Measurements from ENCODE around the gene TMEM80.

The TMEM80 gene

DNA sequence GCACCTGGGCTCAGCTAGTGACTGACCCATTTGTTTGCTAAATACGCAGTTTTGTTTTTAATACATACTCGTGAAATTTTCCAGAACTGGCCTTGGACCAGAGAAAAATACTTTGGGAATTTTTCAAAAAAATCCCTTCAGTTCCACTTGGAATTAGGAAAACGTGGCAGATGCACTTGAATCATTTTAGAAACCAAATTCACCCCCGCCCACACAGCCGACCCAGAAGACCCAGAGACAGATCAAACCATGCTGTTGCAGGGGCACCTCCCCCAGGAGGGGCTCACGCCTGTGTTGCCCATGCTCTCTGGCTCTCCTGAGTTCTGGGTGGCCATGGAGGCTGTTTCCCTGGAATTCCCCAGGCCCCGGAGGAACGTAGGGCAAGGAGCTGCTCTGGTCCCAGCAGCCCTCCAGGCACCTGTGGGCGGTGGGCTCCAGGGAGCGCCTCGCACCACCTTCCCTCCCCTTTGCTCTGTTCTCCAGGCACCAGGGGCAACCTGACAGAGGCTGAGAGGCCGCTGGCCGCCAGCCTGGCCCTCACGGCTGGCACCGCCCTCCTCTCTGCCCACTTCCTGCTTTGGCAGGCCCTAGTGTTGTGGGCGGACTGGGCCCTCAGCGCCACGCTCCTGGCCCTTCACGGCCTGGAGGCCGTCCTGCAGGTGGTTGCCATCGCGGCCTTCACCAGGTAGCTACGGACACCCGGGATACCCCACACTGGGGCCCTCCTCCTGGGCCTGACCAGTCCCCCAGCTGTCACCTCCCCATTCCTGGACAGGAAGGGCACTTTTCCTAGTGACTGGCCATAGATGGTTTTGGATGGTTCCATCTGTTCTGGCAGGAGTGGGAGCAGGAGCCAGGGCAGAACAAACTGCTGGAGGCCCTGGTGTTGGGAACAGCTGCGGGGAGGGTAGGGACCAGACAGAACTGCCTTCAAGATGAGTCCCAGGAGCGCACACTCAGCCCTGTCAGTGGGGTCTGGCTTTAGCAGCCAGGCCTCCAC is 7.1 kb downstream of the TMEM80 start:
- no peak overlapping the region for H3K4me2 ChIP-seq (ENCODE audit: insufficient read depth, low read length)
- H3K27me3 ChIP-seq (ENCODE audit: insufficient read depth, low read length, poor library complexity), result no peaks in the 10 kb centered on the region
- H3K9me3 ChIP-seq (ENCODE audit: insufficient read depth, low read length, severe bottlenecking), result no peaks in the 10 kb centered on the region
- no peak overlapping the region for H3K27ac ChIP-seq (ENCODE audit: low read length)
- no peak for DNase-seq
- no peaks in the 10 kb centered on the region for H3K4me1 ChIP-seq (ENCODE audit: insufficient read depth, low read length)
- no peak overlapping the region for H3K4me3 ChIP-seq (ENCODE audit: low read depth in 1 of 2, low read length in 2 of 2)
- H2AFZ ChIP-seq (ENCODE audit: low read depth, low read length), result no peak overlapping the region
- H3K36me3 ChIP-seq (ENCODE audit: insufficient read depth, low read length), result peaks cover 28% of the 10 kb centered on the region
- H3K9ac ChIP-seq (ENCODE audit: low read depth, low read length), result no peak overlapping the region
- TF ChIP-seq, protein P1, sequence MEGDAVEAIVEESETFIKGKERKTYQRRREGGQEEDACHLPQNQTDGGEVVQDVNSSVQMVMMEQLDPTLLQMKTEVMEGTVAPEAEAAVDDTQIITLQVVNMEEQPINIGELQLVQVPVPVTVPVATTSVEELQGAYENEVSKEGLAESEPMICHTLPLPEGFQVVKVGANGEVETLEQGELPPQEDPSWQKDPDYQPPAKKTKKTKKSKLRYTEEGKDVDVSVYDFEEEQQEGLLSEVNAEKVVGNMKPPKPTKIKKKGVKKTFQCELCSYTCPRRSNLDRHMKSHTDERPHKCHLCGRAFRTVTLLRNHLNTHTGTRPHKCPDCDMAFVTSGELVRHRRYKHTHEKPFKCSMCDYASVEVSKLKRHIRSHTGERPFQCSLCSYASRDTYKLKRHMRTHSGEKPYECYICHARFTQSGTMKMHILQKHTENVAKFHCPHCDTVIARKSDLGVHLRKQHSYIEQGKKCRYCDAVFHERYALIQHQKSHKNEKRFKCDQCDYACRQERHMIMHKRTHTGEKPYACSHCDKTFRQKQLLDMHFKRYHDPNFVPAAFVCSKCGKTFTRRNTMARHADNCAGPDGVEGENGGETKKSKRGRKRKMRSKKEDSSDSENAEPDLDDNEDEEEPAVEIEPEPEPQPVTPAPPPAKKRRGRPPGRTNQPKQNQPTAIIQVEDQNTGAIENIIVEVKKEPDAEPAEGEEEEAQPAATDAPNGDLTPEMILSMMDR (IDR thresholded peaks at IDR 0.05; ENCODE audit: borderline replicate concordance, extremely low read depth, low read length, poor library complexity, severe bottlenecking), result no peak
- no peak for TF ChIP-seq EZH2 (IDR thresholded peaks at IDR 0.05; ENCODE audit: borderline replicate concordance, low read depth, low read length, severe bottlenecking)
- ATAC-seq (ENCODE audit: insufficient read depth, low read depth), result no peak
- H3K79me2 ChIP-seq (ENCODE audit: insufficient read depth, low read length), result peaks cover 12% of the 10 kb centered on the region
- peaks cover 9% of the 10 kb centered on the region for H4K20me1 ChIP-seq (ENCODE audit: insufficient read depth, low read length)

DNA sequence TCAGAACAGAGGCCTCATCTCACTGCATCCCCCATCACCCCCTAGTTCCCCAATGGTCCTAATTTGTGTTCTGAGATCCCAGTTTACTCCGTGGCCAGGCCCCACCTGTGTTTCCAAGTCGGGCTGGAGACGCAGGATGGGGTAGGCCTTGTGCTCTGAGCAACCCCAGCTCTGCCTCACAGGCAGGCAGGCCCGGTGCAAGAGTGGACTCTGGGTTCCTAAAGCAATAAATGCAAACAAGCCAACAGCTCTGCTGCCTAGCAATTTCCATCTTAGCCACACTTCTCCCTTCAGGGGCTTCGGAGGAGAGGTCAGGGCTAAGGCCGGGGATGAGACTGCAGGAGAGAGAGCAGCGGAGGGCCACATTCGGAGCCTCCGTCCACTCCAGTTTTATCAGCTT is 7.9 kb downstream of the TMEM80 start:
- H3K9ac ChIP-seq (ENCODE audit: low read depth, low read length), result no peak overlapping the region

DNA sequence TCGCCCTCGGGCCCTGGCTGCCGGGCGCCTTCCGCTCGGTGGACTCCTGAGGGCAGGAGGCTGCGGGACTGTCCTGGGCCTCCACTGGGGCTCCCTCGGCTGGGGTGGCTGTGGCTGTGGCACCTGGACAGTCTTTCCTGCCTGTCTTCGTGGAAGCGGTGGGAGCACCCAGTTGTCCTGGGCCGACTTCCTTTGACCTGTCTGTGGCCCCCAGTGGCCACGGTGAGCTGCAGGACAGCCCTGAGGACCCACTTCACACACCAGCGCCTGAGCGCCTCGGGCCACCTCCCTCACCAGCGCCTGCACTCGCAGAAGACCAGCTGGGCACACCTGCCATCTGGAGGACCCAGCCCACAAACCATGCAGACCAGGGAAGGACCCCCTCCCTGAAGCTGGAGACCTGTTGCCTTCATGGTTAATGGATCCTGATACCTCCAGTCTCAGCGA is 8.6 kb downstream of the TMEM80 start:
- ATAC-seq (ENCODE audit: insufficient read depth, low read depth) (no peak), DNase-seq (no peak)
- Histone ChIP-seq H3K9ac (ENCODE audit: low read depth, low read length) (no peak overlapping the region), H3K27me3 (ENCODE audit: insufficient read depth, low read length, poor library complexity) (no peaks in the 10 kb centered on the region), H3K4me2 (ENCODE audit: insufficient read depth, low read length) (no peak overlapping the region), H3K27ac (ENCODE audit: low read length) (no peak overlapping the region), H3K36me3 (ENCODE audit: insufficient read depth, low read length) (peaks cover 22% of the 10 kb centered on the region), H3K4me1 (ENCODE audit: insufficient read depth, low read length) (no peaks in the 10 kb centered on the region), H4K20me1 (ENCODE audit: insufficient read depth, low read length) (peaks cover 9% of the 10 kb centered on the region), H3K4me3 (ENCODE audit: low read depth in 1 of 2, low read length in 2 of 2) (no peak overlapping the region), H3K79me2 (ENCODE audit: insufficient read depth, low read length) (no peaks in the 10 kb centered on the region), H3K9me3 (ENCODE audit: insufficient read depth, low read length, severe bottlenecking) (no peaks in the 10 kb centered on the region), H2AFZ (ENCODE audit: low read depth, low read length) (no peak overlapping the region)
- no peak for TF ChIP-seq EZH2 (IDR thresholded peaks at IDR 0.05; ENCODE audit: borderline replicate concordance, low read depth, low read length, severe bottlenecking)
- TF ChIP-seq, protein P1 (IDR thresholded peaks at IDR 0.05; ENCODE audit: borderline replicate concordance, extremely low read depth, low read length, poor library complexity, severe bottlenecking), result no peak

More for the DNA sequence above, 7.9 kb downstream of the TMEM80 start:
- no peaks in the 10 kb centered on the region for H3K4me1 ChIP-seq (ENCODE audit: insufficient read depth, low read length)
- peaks cover 6% of the 10 kb centered on the region for H3K79me2 ChIP-seq (ENCODE audit: insufficient read depth, low read length)
- no peaks in the 10 kb centered on the region for H3K9me3 ChIP-seq (ENCODE audit: insufficient read depth, low read length, severe bottlenecking)
- no peaks in the 10 kb centered on the region for H3K27me3 ChIP-seq (ENCODE audit: insufficient read depth, low read length, poor library complexity)
- H2AFZ ChIP-seq (ENCODE audit: low read depth, low read length), result no peak overlapping the region
- no peak for TF ChIP-seq EZH2 (IDR thresholded peaks at IDR 0.05; ENCODE audit: borderline replicate concordance, low read depth, low read length, severe bottlenecking)
- TF ChIP-seq, protein P1 (IDR thresholded peaks at IDR 0.05; ENCODE audit: borderline replicate concordance, extremely low read depth, low read length, poor library complexity, severe bottlenecking), result no peak
- H3K4me2 ChIP-seq (ENCODE audit: insufficient read depth, low read length), result no peak overlapping the region
- no peak for ATAC-seq (ENCODE audit: insufficient read depth, low read depth)
- DNase-seq, result no peak
- H3K27ac ChIP-seq (ENCODE audit: low read length), result no peak overlapping the region
- peaks cover 9% of the 10 kb centered on the region for H4K20me1 ChIP-seq (ENCODE audit: insufficient read depth, low read length)
- H3K4me3 ChIP-seq (ENCODE audit: low read depth in 1 of 2, low read length in 2 of 2), result no peak overlapping the region
- H3K36me3 ChIP-seq (ENCODE audit: insufficient read depth, low read length), result peaks cover 28% of the 10 kb centered on the region
